ENCODE results near the gene ERH. TPM values are rescaled to one million over a fixed set of nuclear protein-coding genes. Genes with fewer than 3 reads are reported as not detected.

ERH gene
- total and polyA plus RNA-seq, 10 of the 15 experiments (the other 5 are each of a cell fraction or from before 2014, with no cell fraction given) = 255 to 852 (median 382) TPM

DNA sequence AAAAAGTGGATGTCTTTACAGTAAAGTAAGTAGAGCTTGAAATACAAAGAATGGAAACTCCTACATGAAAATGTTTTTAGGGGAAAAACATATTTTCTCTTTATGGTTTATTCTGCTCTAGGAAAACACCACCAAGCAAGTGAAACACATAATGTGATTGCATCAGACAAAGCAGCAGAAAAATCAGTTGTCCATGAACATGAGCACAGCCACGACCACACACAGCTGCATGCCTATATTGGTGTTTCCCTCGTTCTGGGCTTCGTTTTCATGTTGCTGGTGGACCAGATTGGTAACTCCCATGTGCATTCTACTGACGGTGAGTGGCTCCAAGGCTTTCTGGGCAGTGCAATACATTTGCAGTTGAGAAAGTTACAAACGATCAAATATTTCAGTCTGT is 43.8 kb upstream of the ERH start (continued):
- TF ChIP-seq SKIL (IDR thresholded peaks at IDR 0.05; ENCODE audit: low read depth, poor library complexity, severe bottlenecking) = no peak
- no peak for TF ChIP-seq GABPA (IDR thresholded peaks at IDR 0.05; ENCODE audit: low read depth)
- TF ChIP-seq SREBF1 (IDR thresholded peaks at IDR 0.05; ENCODE audit: low read length) = no peak
- no peak for TF ChIP-seq MYB (IDR thresholded peaks at IDR 0.05; ENCODE audit: borderline replicate concordance, low read depth, low read length)
- TF ChIP-seq SUZ12 (IDR thresholded peaks at IDR 0.05; ENCODE audit: unreplicated experiment) = no peak
- 0 out of 2 replicates have a peak, but pooled peaks have one; percentile 41 for TF ChIP-seq TCF3 (IDR thresholded peaks at IDR 0.05; ENCODE audit: borderline replicate concordance, insufficient read depth, low read depth, low read length)
- TF ChIP-seq ZNF274 (IDR thresholded peaks at IDR 0.05; ENCODE audit: insufficient read depth, insufficient read length) = no peak
- no peak for TF ChIP-seq SIN3A (IDR thresholded peaks at IDR 0.05; ENCODE audit: low read depth, low read length)
- no peak for TF ChIP-seq MAX (IDR thresholded peaks at IDR 0.05; ENCODE audit: low read depth, low read length)
- TF ChIP-seq, protein P1, sequence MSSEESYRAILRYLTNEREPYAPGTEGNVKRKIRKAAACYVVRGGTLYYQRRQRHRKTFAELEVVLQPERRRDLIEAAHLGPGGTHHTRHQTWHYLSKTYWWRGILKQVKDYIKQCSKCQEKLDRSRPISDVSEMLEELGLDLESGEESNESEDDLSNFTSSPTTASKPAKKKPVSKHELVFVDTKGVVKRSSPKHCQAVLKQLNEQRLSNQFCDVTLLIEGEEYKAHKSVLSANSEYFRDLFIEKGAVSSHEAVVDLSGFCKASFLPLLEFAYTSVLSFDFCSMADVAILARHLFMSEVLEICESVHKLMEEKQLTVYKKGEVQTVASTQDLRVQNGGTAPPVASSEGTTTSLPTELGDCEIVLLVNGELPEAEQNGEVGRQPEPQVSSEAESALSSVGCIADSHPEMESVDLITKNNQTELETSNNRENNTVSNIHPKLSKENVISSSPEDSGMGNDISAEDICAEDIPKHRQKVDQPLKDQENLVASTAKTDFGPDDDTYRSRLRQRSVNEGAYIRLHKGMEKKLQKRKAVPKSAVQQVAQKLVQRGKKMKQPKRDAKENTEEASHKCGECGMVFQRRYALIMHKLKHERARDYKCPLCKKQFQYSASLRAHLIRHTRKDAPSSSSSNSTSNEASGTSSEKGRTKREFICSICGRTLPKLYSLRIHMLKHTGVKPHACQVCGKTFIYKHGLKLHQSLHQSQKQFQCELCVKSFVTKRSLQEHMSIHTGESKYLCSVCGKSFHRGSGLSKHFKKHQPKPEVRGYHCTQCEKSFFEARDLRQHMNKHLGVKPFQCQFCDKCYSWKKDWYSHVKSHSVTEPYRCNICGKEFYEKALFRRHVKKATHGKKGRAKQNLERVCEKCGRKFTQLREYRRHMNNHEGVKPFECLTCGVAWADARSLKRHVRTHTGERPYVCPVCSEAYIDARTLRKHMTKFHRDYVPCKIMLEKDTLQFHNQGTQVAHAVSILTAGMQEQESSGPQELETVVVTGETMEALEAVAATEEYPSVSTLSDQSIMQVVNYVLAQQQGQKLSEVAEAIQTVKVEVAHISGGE (CRISPR knock-in tag; IDR thresholded peaks at IDR 0.05) = no peak
- no peak for TF ChIP-seq NFYA (IDR thresholded peaks at IDR 0.05; ENCODE audit: borderline replicate concordance, low read depth, low read length)
- TF ChIP-seq, protein P2, sequence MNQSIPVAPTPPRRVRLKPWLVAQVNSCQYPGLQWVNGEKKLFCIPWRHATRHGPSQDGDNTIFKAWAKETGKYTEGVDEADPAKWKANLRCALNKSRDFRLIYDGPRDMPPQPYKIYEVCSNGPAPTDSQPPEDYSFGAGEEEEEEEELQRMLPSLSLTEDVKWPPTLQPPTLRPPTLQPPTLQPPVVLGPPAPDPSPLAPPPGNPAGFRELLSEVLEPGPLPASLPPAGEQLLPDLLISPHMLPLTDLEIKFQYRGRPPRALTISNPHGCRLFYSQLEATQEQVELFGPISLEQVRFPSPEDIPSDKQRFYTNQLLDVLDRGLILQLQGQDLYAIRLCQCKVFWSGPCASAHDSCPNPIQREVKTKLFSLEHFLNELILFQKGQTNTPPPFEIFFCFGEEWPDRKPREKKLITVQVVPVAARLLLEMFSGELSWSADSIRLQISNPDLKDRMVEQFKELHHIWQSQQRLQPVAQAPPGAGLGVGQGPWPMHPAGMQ (IDR thresholded peaks at IDR 0.05; ENCODE audit: borderline replicate concordance) = no peak
- no peak for TF ChIP-seq STAT3 (IDR thresholded peaks at IDR 0.05; ENCODE audit: low read depth, low read length)
- TF ChIP-seq PAX8 (IDR thresholded peaks at IDR 0.05) = no peak
- TF ChIP-seq ZBTB40 (IDR thresholded peaks at IDR 0.05; ENCODE audit: borderline replicate concordance) = no peak
- TF ChIP-seq, protein P3, sequence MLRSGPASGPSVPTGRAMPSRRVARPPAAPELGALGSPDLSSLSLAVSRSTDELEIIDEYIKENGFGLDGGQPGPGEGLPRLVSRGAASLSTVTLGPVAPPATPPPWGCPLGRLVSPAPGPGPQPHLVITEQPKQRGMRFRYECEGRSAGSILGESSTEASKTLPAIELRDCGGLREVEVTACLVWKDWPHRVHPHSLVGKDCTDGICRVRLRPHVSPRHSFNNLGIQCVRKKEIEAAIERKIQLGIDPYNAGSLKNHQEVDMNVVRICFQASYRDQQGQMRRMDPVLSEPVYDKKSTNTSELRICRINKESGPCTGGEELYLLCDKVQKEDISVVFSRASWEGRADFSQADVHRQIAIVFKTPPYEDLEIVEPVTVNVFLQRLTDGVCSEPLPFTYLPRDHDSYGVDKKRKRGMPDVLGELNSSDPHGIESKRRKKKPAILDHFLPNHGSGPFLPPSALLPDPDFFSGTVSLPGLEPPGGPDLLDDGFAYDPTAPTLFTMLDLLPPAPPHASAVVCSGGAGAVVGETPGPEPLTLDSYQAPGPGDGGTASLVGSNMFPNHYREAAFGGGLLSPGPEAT (IDR thresholded peaks at IDR 0.05; ENCODE audit: low read depth) = no peak; the same call in 1 of the 2 replicates
